GM12891 (cell line): ENCODE results near the gene ATP2B2.

ENCODE experiments used
- DNase-seq: peaks from one replicate; pipeline ENCODE4 v3.0.0; 2011; ENCODE audit warnings: low spot score; ENCODE audit not compliant: insufficient read length
- FAIRE-seq: peaks from 2 replicates; lab custom pipeline; 2011; peaks lifted over from hg19 to GRCh38; lab: Jason Lieb, UNC
- PAX5 ChIP-seq: IDR thresholded peaks from 2 replicates; pipeline ENCODE4 v1.6.1; 2011; ENCODE audit warnings: low read length, moderate library complexity, mild to moderate bottlenecking; ENCODE audit not compliant: insufficient read depth, severe bottlenecking
- POLR2A ChIP-seq: IDR thresholded peaks from 2 replicates; pipeline ENCODE4 v1.6.1; 2011; ENCODE audit warnings: low read depth, low read length, control low read depth
- POLR2AphosphoS5 ChIP-seq: IDR thresholded peaks from 2 replicates; pipeline ENCODE4 v1.6.1; 2011; ENCODE audit warnings: low read depth, low read length, control low read depth
- POU2F2 ChIP-seq: IDR thresholded peaks from 2 replicates; pipeline ENCODE4 v1.6.1; 2011; ENCODE audit warnings: low read depth, mild to moderate bottlenecking, control low read depth, low read length, moderate library complexity
- SPI1 ChIP-seq: IDR thresholded peaks from 2 replicates; pipeline ENCODE4 v1.6.1; 2011; ENCODE audit warnings: low read depth, low read length, control low read depth
- TAF1 ChIP-seq: IDR thresholded peaks from 2 replicates; pipeline ENCODE4 v1.6.1; 2011; ENCODE audit warnings: low read depth, low read length, control low read depth

The ATP2B2 gene

GRCh38 chr3:10435850-10436249 lies 69.5 kb downstream of the ATP2B2 start:
- FAIRE-seq (no peak), DNase-seq (no peak)
- TF ChIP-seq POLR2A (no peak), SPI1 (no peak), PAX5 (no peak), TAF1 (no peak), POLR2AphosphoS5 (no peak)

GRCh38 chr3:10434938-10435336 lies 70.4 kb downstream of the ATP2B2 start:
- TF ChIP-seq POU2F2 (no peak), PAX5 (no peak), POLR2A (no peak), TAF1 (no peak)
- no peak for DNase-seq
- FAIRE-seq, result no peak

GRCh38 chr3:10434144-10434937 lies 71.0 kb downstream of the ATP2B2 start:
- no peak for TF ChIP-seq TAF1
- TF ChIP-seq SPI1, result no peak
- TF ChIP-seq PAX5, result no peak
- no peak for TF ChIP-seq POU2F2
- no peak for TF ChIP-seq POLR2AphosphoS5
- no peak for TF ChIP-seq POLR2A
- no peak for DNase-seq
- FAIRE-seq, result no peak

- TF ChIP-seq POLR2A (no peak), PAX5 (no peak), POU2F2 (no peak), TAF1 (no peak), POLR2AphosphoS5 (no peak), SPI1 (no peak)
- FAIRE-seq, result no peak
- DNase-seq, result no peak
Observed at GRCh38 chr3:10432931-10433330, 72.5 kb downstream of the ATP2B2 start.

GRCh38 chr3:10432156-10432845 lies 73.1 kb downstream of the ATP2B2 start:
- no peak for DNase-seq
- no peak for TF ChIP-seq TAF1
- no peak for TF ChIP-seq POLR2A
- TF ChIP-seq POU2F2, result no peak
- TF ChIP-seq PAX5, result no peak
- no peak for TF ChIP-seq SPI1
- TF ChIP-seq POLR2AphosphoS5, result no peak
- no peak for FAIRE-seq

- TF ChIP-seq POLR2A, result no peak
- TF ChIP-seq POLR2AphosphoS5, result no peak
- TF ChIP-seq TAF1, result no peak
- TF ChIP-seq POU2F2, result no peak
- DNase-seq, result no peak
- FAIRE-seq, result no peak
Observed at GRCh38 chr3:10430805-10431204, 74.6 kb downstream of the ATP2B2 start.

GRCh38 chr3:10428406-10429091 lies 76.8 kb downstream of the ATP2B2 start:
- no peak for FAIRE-seq
- no peak for DNase-seq
- TF ChIP-seq POU2F2 (no peak), POLR2AphosphoS5 (no peak), TAF1 (no peak), SPI1 (no peak), POLR2A (no peak), PAX5 (no peak)

- TF ChIP-seq POLR2AphosphoS5, result no peak
- DNase-seq (no peak), FAIRE-seq (no peak)
Observed at GRCh38 chr3:10426346-10427220, 78.8 kb downstream of the ATP2B2 start.
